Measurements from ENCODE around the gene RUNX2. TPM values are rescaled to one million over a fixed set of nuclear protein-coding genes. Genes with fewer than 3 reads are reported as not detected.

Gene RUNX2
- total and polyA plus RNA-seq, 10 of the 15 experiments (the other 5 are each of a cell fraction or from before 2014, with no cell fraction given) = 0.01 to 0.77 (median 0.15) TPM; not detected in 3

DNA sequence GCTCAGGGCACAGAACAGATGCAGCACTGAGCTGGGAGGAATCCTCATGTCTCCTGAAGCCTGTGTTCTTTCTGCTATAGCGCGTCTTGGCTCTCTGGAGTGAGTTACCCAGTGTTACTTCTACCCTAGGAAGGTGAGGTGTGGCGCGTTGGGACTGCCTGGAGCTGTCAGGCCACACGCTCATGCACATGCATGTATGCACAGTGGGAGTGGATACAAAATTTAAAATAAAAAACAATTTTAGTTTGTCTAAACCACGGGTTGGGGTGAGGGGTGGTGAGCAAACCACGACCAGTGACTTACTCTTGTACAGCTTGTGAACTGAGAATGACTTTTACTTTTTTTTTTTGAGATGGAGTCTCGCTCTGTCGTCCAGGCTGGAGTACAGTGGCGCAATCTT is 348.2 kb downstream of the RUNX2 start:
- no peak overlapping the region for H3K4me2 ChIP-seq (ENCODE audit: control insufficient read depth, insufficient read depth)
- H3K36me3 ChIP-seq (ENCODE audit: control insufficient read depth in 2 of 2, insufficient read depth in 2 of 2, low read length in 1 of 2) = no peaks in the 10 kb centered on the region
- H4K20me1 ChIP-seq (ENCODE audit: control insufficient read depth, insufficient read depth) = no peaks in the 10 kb centered on the region; the same call in 1 of the 2 replicates
- FAIRE-seq (no peak), DNase-seq (ENCODE audit: low read depth, low spot score) (no peak), ATAC-seq (no peak)
- no peak overlapping the region for H3K27ac ChIP-seq (ENCODE audit: control insufficient read depth, insufficient read depth)
- in situ Hi-C loops (cut with MboI) = no loop called here
- H2AFZ ChIP-seq (ENCODE audit: control insufficient read depth, low read depth, low read length) = no peak overlapping the region
- H3K4me1 ChIP-seq (ENCODE audit: control insufficient read depth, insufficient read depth, low read length) = peaks cover 15% of the 10 kb centered on the region
- ChIA-PET SMC1A (ENCODE audit: uncharacterized antibody, unreplicated experiment) (interaction anchor here (0.7 to 2.9 kb wide), 5 partner anchors 14 to 38 kb away, joined by 3 to 11 read pairs (median 4); no protein-coding TSS in a partner anchor), POLR2A (interaction anchor here (1.0 kb wide), 1 partner anchor 59 kb away, joined by 3 read pairs; no protein-coding TSS in a partner anchor), CTCF (interaction anchor here (0.5 to 1.0 kb wide), 4 partner anchors 38 to 246 kb away, joined by 3 to 6 read pairs (median 4); no protein-coding TSS in a partner anchor), RAD21 (ENCODE audit: unreplicated experiment) (interaction anchor here (2.5 kb wide), 1 partner anchor 38 kb away, joined by 9 read pairs; no protein-coding TSS in a partner anchor)
- no peak overlapping the region for H3K4me3 ChIP-seq
- H3K79me2 ChIP-seq (ENCODE audit: control insufficient read depth, insufficient read depth, low read length) = no peaks in the 10 kb centered on the region
- no peak for TF ChIP-seq RFX5 (IDR thresholded peaks at IDR 0.05; ENCODE audit: low read depth, low read length)
- TF ChIP-seq RUNX3 (IDR thresholded peaks at IDR 0.05; ENCODE audit: low read length) = 0 out of 2 replicates have a peak, but pooled peaks have one; percentile 7
- intact Hi-C loops (cut with micrococcal nuclease; ENCODE audit: unreplicated experiment) = no loop called here
- BruUV-seq (replicated peaks) = no TSS peak
- H3K27me3 ChIP-seq (replicated peaks in 1 of 2; ENCODE audit: control insufficient read depth in 2 of 2, insufficient read depth in 2 of 2, low read length in 1 of 2) = no peaks in the 10 kb centered on the region; a peak in 2 of 4 replicates
- 82% methylated on average over 10 of the region's 10 CpGs for WGBS (ENCODE audit: insufficient coverage, insufficient replicate concordance, low lambda C conversion rate, missing lambda C conversion rate)
- H3K9ac ChIP-seq (ENCODE audit: control insufficient read depth, insufficient read depth, low read length) = no peak overlapping the region
- H3K9me3 ChIP-seq (replicated peaks; ENCODE audit: control insufficient read depth, insufficient read depth, low read length) = peaks cover 4% of the 10 kb centered on the region

DNA sequence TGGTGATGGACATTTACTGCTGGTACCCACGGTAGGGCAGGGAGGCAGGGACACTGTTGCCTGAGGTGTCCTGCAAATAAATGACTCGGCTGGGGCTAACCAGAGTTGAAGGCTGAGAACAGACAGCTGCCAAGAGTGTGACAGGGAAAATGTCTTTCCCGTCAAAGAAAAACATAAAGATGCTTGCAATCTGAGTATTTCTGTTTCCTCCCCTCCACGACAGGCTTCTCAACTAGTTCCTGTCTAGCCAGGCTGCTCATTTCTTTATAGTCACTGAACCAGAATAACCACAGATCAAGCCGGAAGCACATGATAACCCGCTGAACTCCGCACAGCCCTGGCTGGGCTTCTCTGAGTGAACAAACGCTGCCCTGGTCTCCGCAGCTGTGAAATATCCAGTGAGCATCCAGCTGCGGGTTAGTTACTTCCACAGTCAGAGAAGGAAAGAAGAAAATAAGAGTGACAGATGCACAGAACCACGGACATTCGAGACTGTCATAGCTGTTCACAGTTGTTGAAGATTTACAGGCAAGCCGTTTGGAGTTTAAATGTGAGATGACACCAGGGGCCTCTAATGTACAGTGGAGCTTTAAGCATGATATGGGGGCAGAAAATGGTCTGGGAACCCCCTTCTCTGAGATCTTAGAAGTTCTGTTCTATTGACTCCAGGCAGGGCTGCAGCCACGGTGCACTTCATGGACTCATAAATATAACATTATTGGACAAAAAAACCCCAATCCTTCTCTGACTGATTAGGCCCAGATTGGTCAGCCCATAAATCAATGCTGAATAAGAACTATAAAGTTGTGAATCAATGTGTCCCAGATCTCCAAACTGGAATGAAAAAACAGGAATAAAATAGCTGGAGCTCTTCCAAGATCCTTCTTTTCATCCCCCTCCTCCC is 349.5 kb downstream of the RUNX2 start:
- H3K9ac ChIP-seq (ENCODE audit: control insufficient read depth, insufficient read depth, low read length) = no peak overlapping the region
- peak overlapping the region; percentile 9; the same call in 1 of the 2 replicates for H3K4me3 ChIP-seq
- FAIRE-seq (no peak), DNase-seq (ENCODE audit: low read depth, low spot score) (peak; percentile 30), ATAC-seq (peak; percentile 79)
- no peak overlapping the region for H3K27ac ChIP-seq (ENCODE audit: control insufficient read depth, insufficient read depth)
- H3K79me2 ChIP-seq (ENCODE audit: control insufficient read depth, insufficient read depth, low read length) = no peaks in the 10 kb centered on the region
- peak overlapping the region; percentile 59 for H3K4me2 ChIP-seq (ENCODE audit: control insufficient read depth, insufficient read depth)
- 0% methylated on average over 14 of the region's 14 CpGs for WGBS (ENCODE audit: insufficient coverage, insufficient replicate concordance, low lambda C conversion rate, missing lambda C conversion rate)
- ChIA-PET CTCF (interaction anchor here (0.6 to 1.7 kb wide), 5 partner anchors 15 to 41 kb away, joined by 3 to 4 read pairs (median 4); no protein-coding TSS in a partner anchor), SMC1A (ENCODE audit: uncharacterized antibody, unreplicated experiment) (interaction anchor here (0.5 to 2.9 kb wide), 8 partner anchors 26 to 235 kb away, joined by 3 to 11 read pairs (median 4); no protein-coding TSS in a partner anchor), POLR2A (interaction anchor here (1.0 kb wide), 1 partner anchor 60 kb away, joined by 3 read pairs; no protein-coding TSS in a partner anchor), RAD21 (ENCODE audit: unreplicated experiment) (interaction anchor here (0.6 to 2.5 kb wide), 3 partner anchors 37 to 60 kb away, joined by 3 to 9 read pairs (median 4); no protein-coding TSS in a partner anchor)
- no TSS peak for BruUV-seq (replicated peaks)
- H3K36me3 ChIP-seq (ENCODE audit: control insufficient read depth in 2 of 2, insufficient read depth in 2 of 2, low read length in 1 of 2) = no peaks in the 10 kb centered on the region
- H3K9me3 ChIP-seq (replicated peaks; ENCODE audit: control insufficient read depth, insufficient read depth, low read length) = peaks cover 6% of the 10 kb centered on the region
- no peak overlapping the region for H2AFZ ChIP-seq (ENCODE audit: control insufficient read depth, low read depth, low read length)
- no peaks in the 10 kb centered on the region; a peak in 2 of 4 replicates for H3K27me3 ChIP-seq (replicated peaks in 1 of 2; ENCODE audit: control insufficient read depth in 2 of 2, insufficient read depth in 2 of 2, low read length in 1 of 2)
- H3K4me1 ChIP-seq (ENCODE audit: control insufficient read depth, insufficient read depth, low read length) = peaks cover 19% of the 10 kb centered on the region
- in situ Hi-C loops (cut with MboI) = no loop called here
- no peaks in the 10 kb centered on the region; the same call in 1 of the 2 replicates for H4K20me1 ChIP-seq (ENCODE audit: control insufficient read depth, insufficient read depth)
- intact Hi-C loops (cut with micrococcal nuclease; ENCODE audit: unreplicated experiment) = no loop called here
- TF ChIP-seq SREBF2 (IDR thresholded peaks at IDR 0.05; ENCODE audit: low read length) = no peak
- TF ChIP-seq, protein P1, sequence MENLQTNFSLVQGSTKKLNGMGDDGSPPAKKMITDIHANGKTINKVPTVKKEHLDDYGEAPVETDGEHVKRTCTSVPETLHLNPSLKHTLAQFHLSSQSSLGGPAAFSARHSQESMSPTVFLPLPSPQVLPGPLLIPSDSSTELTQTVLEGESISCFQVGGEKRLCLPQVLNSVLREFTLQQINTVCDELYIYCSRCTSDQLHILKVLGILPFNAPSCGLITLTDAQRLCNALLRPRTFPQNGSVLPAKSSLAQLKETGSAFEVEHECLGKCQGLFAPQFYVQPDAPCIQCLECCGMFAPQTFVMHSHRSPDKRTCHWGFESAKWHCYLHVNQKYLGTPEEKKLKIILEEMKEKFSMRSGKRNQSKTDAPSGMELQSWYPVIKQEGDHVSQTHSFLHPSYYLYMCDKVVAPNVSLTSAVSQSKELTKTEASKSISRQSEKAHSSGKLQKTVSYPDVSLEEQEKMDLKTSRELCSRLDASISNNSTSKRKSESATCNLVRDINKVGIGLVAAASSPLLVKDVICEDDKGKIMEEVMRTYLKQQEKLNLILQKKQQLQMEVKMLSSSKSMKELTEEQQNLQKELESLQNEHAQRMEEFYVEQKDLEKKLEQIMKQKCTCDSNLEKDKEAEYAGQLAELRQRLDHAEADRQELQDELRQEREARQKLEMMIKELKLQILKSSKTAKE (IDR thresholded peaks at IDR 0.05; ENCODE audit: low read depth, poor library complexity, severe bottlenecking) = peak; percentile 89
- TF ChIP-seq, protein P2, sequence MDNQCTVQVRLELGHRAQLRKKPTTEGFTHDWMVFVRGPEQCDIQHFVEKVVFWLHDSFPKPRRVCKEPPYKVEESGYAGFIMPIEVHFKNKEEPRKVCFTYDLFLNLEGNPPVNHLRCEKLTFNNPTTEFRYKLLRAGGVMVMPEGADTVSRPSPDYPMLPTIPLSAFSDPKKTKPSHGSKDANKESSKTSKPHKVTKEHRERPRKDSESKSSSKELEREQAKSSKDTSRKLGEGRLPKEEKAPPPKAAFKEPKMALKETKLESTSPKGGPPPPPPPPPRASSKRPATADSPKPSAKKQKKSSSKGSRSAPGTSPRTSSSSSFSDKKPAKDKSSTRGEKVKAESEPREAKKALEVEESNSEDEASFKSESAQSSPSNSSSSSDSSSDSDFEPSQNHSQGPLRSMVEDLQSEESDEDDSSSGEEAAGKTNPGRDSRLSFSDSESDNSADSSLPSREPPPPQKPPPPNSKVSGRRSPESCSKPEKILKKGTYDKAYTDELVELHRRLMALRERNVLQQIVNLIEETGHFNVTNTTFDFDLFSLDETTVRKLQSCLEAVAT (IDR thresholded peaks at IDR 0.05) = peak; percentile 72; the same call in 1 of the 2 replicates
- peak; percentile 56; the same call in 1 of the 2 replicates for TF ChIP-seq ZBED1 (IDR thresholded peaks at IDR 0.05; ENCODE audit: borderline replicate concordance)
- TF ChIP-seq IKZF2 (IDR thresholded peaks at IDR 0.05) = peak; percentile 32 to 43; a peak in 2 of 4 replicates
- no peak; the same call in 1 of the 2 replicates for TF ChIP-seq CBX5 (IDR thresholded peaks at IDR 0.05; ENCODE audit: low read depth)
- peak; percentile 40; the same call in 1 of the 2 replicates for TF ChIP-seq EED (IDR thresholded peaks at IDR 0.05; ENCODE audit: low read depth)
- no peak for TF ChIP-seq FOXK2 (IDR thresholded peaks at IDR 0.05)
- no peak for TF ChIP-seq SP1 (IDR thresholded peaks at IDR 0.05; ENCODE audit: low read depth, low read length)
